PC-9 (cell line): ENCODE measurements around the gene CELF2. TPM values are rescaled to one million over a fixed set of nuclear protein-coding genes. Genes with fewer than 3 reads are reported as not detected.

Experiments
- BruUV-seq: library from RNA; stranded (reverse); fragments of 400-500 nt; replicated peaks from 2 replicates; lab custom pipeline; 2021; lab: Mats Ljungman, UMichigan
- CTCF ChIA-PET: fragments of 300-600 bp; sonication (Branson Sonifier 250); formaldehyde crosslinking; loops from one replicate; lab custom pipeline; 2022; ENCODE audit warnings: antibody characterized with exemption; lab: Charles Lee
- POLR2A ChIA-PET: fragments of 300-600 bp; sonication (Branson Sonifier 250); formaldehyde crosslinking; loops from one replicate; lab custom pipeline; 2022; ENCODE audit warnings: antibody characterized with exemption; ENCODE audit not compliant: unreplicated experiment; lab: Charles Lee
- DNase-seq, 2 experiments: peaks; one replicate each; pipeline versions ENCODE4 v3.0.0 to v3.0.0-alpha.2; 2015 to 2022; ENCODE audit warnings: mixed read lengths in 1 of 2
- H2AFZ ChIP-seq: fragments of 200-600 bp; sonication (generic); 2 replicates; pipeline ENCODE4 v1.8.1; 2017; ENCODE audit warnings: antibody characterized with exemption
- H3F3A ChIP-seq: fragments of 200-600 bp; sonication (generic); 2 replicates; pipeline ENCODE4 v1.8.1; 2017; ENCODE audit warnings: antibody characterized with exemption, mild to moderate bottlenecking, low read depth; ENCODE audit not compliant: insufficient read depth
- H3K27ac ChIP-seq: fragments of 200-600 bp; sonication (generic); 2 replicates; pipeline ENCODE4 v1.6.1; 2016; ENCODE audit warnings: mixed run types
- H3K27me3 ChIP-seq: fragments of 200-600 bp; sonication (generic); 2 replicates; pipeline ENCODE4 v1.6.1; 2016; ENCODE audit warnings: low read depth, mixed run types; ENCODE audit not compliant: insufficient read depth
- H3K36me3 ChIP-seq: fragments of 200-600 bp; sonication (generic); 2 replicates; pipeline ENCODE4 v1.6.1; 2016; ENCODE audit warnings: low read depth, mixed run types
- H3K4me1 ChIP-seq: fragments of 200-600 bp; sonication (generic); replicated peaks from 2 replicates; pipeline ENCODE4 v1.6.1; 2016; ENCODE audit warnings: mixed run types; ENCODE audit not compliant: insufficient read depth
- H3K4me2 ChIP-seq: fragments of 200-600 bp; sonication (generic); 2 replicates; pipeline ENCODE4 v1.6.1; 2017; ENCODE audit warnings: mixed run types
- H3K4me3 ChIP-seq: fragments of 200-600 bp; sonication (generic); 2 replicates; pipeline ENCODE4 v1.6.1; 2016; ENCODE audit warnings: mixed run types
- H3K79me2 ChIP-seq: fragments of 200-600 bp; sonication (generic); 2 replicates; pipeline ENCODE4 v1.6.1; 2017; ENCODE audit warnings: low read depth, mixed run types
- H3K9me2 ChIP-seq: fragments of 200-600 bp; sonication (generic); 2 replicates; pipeline ENCODE4 v1.8.1; 2017; ENCODE audit warnings: mild to moderate bottlenecking; ENCODE audit not compliant: insufficient read depth
- H3K9me3 ChIP-seq: fragments of 200-600 bp; sonication (generic); 2 replicates; pipeline ENCODE4 v1.8.1; 2016; ENCODE audit warnings: low read depth; ENCODE audit not compliant: insufficient read depth
- H4K20me1 ChIP-seq: fragments of 200-600 bp; sonication (generic); 2 replicates; pipeline ENCODE4 v1.8.1; 2017; ENCODE audit not compliant: insufficient read depth
- EZH2 ChIP-seq: fragments of 200-600 bp; sonication (generic); IDR thresholded peaks from 2 replicates; pipeline ENCODE4 v1.8.0; 2017; ENCODE audit warnings: antibody characterized with exemption, low read depth
- intact Hi-C: fragments of 100-400 bp; cut with micrococcal nuclease; formaldehyde crosslinking; loops from one replicate; pipeline ENCODE4 v1.10.0; 2022; ENCODE audit not compliant: unreplicated experiment
- total RNA-seq: library from RNA; stranded (reverse); gene quantifications from 2 replicates; pipeline ENCODE4 v1.2.3, GENCODE V29; 2021
- TF ChIP-seq, protein P1 (sequence below): fragments of 200-600 bp; sonication (generic); conservative IDR thresholded peaks from 2 replicates; pipeline ENCODE4 v1.6.1; 2017; ENCODE audit warnings: mixed run types, antibody characterized with exemption, mild to moderate bottlenecking, moderate library complexity

The CELF2 gene
- total RNA-seq, 1 experiment from 2014 or later = not detected

DNA sequence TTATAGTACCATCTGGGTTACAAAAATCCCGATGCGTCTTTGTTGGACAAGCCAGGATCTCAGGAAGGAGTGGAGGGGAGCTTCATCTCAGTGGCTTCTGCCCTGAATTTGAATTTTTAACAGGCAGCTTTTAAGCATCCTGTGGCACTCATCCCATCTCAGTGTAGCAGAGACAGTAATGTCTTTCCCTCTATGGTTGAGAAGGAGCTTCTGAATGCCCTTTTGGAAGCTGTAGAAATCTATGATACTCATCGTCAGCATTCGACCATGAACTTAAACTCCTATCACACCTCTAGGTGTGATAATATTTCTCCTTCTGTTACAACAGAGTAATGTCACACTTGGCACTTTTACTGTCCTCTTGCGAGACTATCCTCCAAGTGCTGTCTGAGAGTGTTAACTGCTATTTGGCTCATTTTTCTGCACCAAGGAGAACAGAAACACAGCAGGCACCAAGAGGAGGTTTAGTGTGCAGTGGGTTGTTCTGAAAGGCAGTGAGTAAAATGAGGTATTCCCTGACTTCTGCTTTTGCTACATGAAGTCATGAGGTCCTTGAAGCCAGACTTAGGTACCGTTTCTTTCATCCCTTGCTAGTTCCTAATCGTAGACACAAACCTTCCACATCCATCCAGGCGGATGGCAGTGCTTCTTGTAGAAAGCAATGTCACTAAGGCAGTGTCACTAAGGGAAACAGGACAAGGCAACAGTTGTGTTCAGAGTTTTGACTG, 177.4 kb downstream of the CELF2 start:
- Histone ChIP-seq H3K4me2 (no peak overlapping the region), H3K27me3 (peaks cover 12% of the 10 kb centered on the region), H3K4me3 (no peak overlapping the region), H3K27ac (no peak overlapping the region), H3K9me3 (no peaks in the 10 kb centered on the region), H3K9me2 (no peaks in the 10 kb centered on the region), H2AFZ (no peak overlapping the region), H4K20me1 (no peaks in the 10 kb centered on the region), H3K79me2 (no peaks in the 10 kb centered on the region), H3F3A (no peaks in the 10 kb centered on the region), H3K36me3 (no peaks in the 10 kb centered on the region), H3K4me1 (no peaks in the 10 kb centered on the region)
- POLR2A ChIA-PET = no interaction called here
- CTCF ChIA-PET = no interaction called here
- no TSS peak for BruUV-seq
- TF ChIP-seq, protein P1, sequence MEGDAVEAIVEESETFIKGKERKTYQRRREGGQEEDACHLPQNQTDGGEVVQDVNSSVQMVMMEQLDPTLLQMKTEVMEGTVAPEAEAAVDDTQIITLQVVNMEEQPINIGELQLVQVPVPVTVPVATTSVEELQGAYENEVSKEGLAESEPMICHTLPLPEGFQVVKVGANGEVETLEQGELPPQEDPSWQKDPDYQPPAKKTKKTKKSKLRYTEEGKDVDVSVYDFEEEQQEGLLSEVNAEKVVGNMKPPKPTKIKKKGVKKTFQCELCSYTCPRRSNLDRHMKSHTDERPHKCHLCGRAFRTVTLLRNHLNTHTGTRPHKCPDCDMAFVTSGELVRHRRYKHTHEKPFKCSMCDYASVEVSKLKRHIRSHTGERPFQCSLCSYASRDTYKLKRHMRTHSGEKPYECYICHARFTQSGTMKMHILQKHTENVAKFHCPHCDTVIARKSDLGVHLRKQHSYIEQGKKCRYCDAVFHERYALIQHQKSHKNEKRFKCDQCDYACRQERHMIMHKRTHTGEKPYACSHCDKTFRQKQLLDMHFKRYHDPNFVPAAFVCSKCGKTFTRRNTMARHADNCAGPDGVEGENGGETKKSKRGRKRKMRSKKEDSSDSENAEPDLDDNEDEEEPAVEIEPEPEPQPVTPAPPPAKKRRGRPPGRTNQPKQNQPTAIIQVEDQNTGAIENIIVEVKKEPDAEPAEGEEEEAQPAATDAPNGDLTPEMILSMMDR = no peak
- TF ChIP-seq EZH2 = no peak
- DNase-seq = no peak
- intact Hi-C loops = no loop called here

GRCh38 chr10:11195623-11196022, 178.0 kb downstream of the CELF2 start:
- no peaks in the 10 kb centered on the region for H3K36me3 ChIP-seq
- H3K9me2 ChIP-seq = no peaks in the 10 kb centered on the region
- no peaks in the 10 kb centered on the region for H3K4me1 ChIP-seq
- peaks cover 12% of the 10 kb centered on the region for H3K27me3 ChIP-seq
- intact Hi-C loops = no loop called here
- H3K4me3 ChIP-seq = no peak overlapping the region
- DNase-seq = no peak
- H4K20me1 ChIP-seq = no peaks in the 10 kb centered on the region
- no peaks in the 10 kb centered on the region for H3K9me3 ChIP-seq
- H2AFZ ChIP-seq = no peak overlapping the region
- ChIA-PET POLR2A (no interaction called here), CTCF (no interaction called here)
- no peak overlapping the region for H3K4me2 ChIP-seq
- no peaks in the 10 kb centered on the region for H3K79me2 ChIP-seq
- no peak overlapping the region for H3K27ac ChIP-seq
- H3F3A ChIP-seq = no peaks in the 10 kb centered on the region
- TF ChIP-seq, protein P1 = no peak
- no peak for TF ChIP-seq EZH2
- no TSS peak for BruUV-seq

- no peak overlapping the region for H3K4me3 ChIP-seq
- POLR2A ChIA-PET = no interaction called here
- no TSS peak for BruUV-seq
These were observed 179.6 kb downstream of the CELF2 start for GRCh38 chr10:11197266-11197712.

More at GRCh38 chr10:11197266-11197712, 179.6 kb downstream of the CELF2 start:
- no peak overlapping the region for H3K4me2 ChIP-seq
- CTCF ChIA-PET = no interaction called here
- no peak overlapping the region for H2AFZ ChIP-seq
- H3K27ac ChIP-seq = no peak overlapping the region
- no peaks in the 10 kb centered on the region for H3K36me3 ChIP-seq
- H3K9me2 ChIP-seq = no peaks in the 10 kb centered on the region
- H3F3A ChIP-seq = no peaks in the 10 kb centered on the region
- no peaks in the 10 kb centered on the region for H3K79me2 ChIP-seq
- peaks cover 14% of the 10 kb centered on the region for H3K27me3 ChIP-seq
- H3K4me1 ChIP-seq = no peaks in the 10 kb centered on the region
- DNase-seq = no peak
- intact Hi-C loops = no loop called here
- no peaks in the 10 kb centered on the region for H3K9me3 ChIP-seq
- TF ChIP-seq, protein P1 = no peak
- TF ChIP-seq EZH2 = no peak
- no peaks in the 10 kb centered on the region for H4K20me1 ChIP-seq
